ENCODE data around the gene CLEC4M.

CLEC4M gene

GRCh38 chr19:7771072-7771471 is 8.0 kb downstream of the CLEC4M start:
- H3K4me3 ChIP-seq = no peak overlapping the region
- no peaks in the 10 kb centered on the region for H3K36me3 ChIP-seq (replicated peaks)
- in situ Hi-C loops (cut with MboI; ENCODE audit: low sequenced_read_pairs) = no loop called here
- H3K4me1 ChIP-seq = no peaks in the 10 kb centered on the region
- DNase-seq (ENCODE audit: low spot score in 2 of 2) = no peak
- peaks cover 3% of the 10 kb centered on the region; the same call in 1 of the 2 replicates for H3K27me3 ChIP-seq (ENCODE audit: low read depth)
- H3K9me3 ChIP-seq = no peaks in the 10 kb centered on the region; the same call in 1 of the 2 replicates

GRCh38 chr19:7772752-7773291 is 9.8 kb downstream of the CLEC4M start:
- no peaks in the 10 kb centered on the region for H3K4me1 ChIP-seq
- H3K9me3 ChIP-seq = no peaks in the 10 kb centered on the region; the same call in 1 of the 2 replicates
- no peak for DNase-seq (ENCODE audit: low spot score in 2 of 2)
- H3K27me3 ChIP-seq (ENCODE audit: low read depth) = peaks cover 3% of the 10 kb centered on the region; the same call in 1 of the 2 replicates
- no peak overlapping the region for H3K4me3 ChIP-seq
- in situ Hi-C loops (cut with MboI; ENCODE audit: low sequenced_read_pairs) = no loop called here
- no peaks in the 10 kb centered on the region for H3K36me3 ChIP-seq (replicated peaks)

GRCh38 chr19:7773841-7774240 is 10.8 kb downstream of the CLEC4M start:
- no peak for DNase-seq (ENCODE audit: low spot score in 2 of 2)
- in situ Hi-C loops (cut with MboI; ENCODE audit: low sequenced_read_pairs) = no loop called here
- no peak overlapping the region for H3K4me3 ChIP-seq
- peaks cover 7% of the 10 kb centered on the region; the same call in 1 of the 2 replicates for H3K27me3 ChIP-seq (ENCODE audit: low read depth)
- H3K4me1 ChIP-seq = no peaks in the 10 kb centered on the region
- H3K9me3 ChIP-seq = no peaks in the 10 kb centered on the region; the same call in 1 of the 2 replicates
- H3K36me3 ChIP-seq (replicated peaks) = no peaks in the 10 kb centered on the region

- no peaks in the 10 kb centered on the region for H3K36me3 ChIP-seq (replicated peaks)
- no peak for DNase-seq (ENCODE audit: low spot score in 2 of 2)
- no peak overlapping the region for H3K4me3 ChIP-seq
- H3K27me3 ChIP-seq (ENCODE audit: low read depth) = peaks cover 21% of the 10 kb centered on the region
- H3K4me1 ChIP-seq = no peaks in the 10 kb centered on the region
- H3K9me3 ChIP-seq = no peaks in the 10 kb centered on the region; the same call in 1 of the 2 replicates
- in situ Hi-C loops (cut with MboI; ENCODE audit: low sequenced_read_pairs) = loop anchor here (5.0 kb wide), 1 partner anchor 68 kb away; no protein-coding TSS in a partner anchor
These were observed 12.7 kb downstream of the CLEC4M start for GRCh38 chr19:7775761-7776160.

GRCh38 chr19:7778081-7778480 is 15.0 kb downstream of the CLEC4M start:
- no peak overlapping the region for H3K4me3 ChIP-seq
- H3K36me3 ChIP-seq (replicated peaks) = no peaks in the 10 kb centered on the region
- no peaks in the 10 kb centered on the region for H3K9me3 ChIP-seq
- no peaks in the 10 kb centered on the region for H3K4me1 ChIP-seq
- no peak for DNase-seq (ENCODE audit: low spot score in 2 of 2)
- H3K27me3 ChIP-seq (ENCODE audit: low read depth) = peaks cover 38% of the 10 kb centered on the region
- in situ Hi-C loops (cut with MboI; ENCODE audit: low sequenced_read_pairs) = loop anchor here (5.0 kb wide), 1 partner anchor 71 kb away; no protein-coding TSS in a partner anchor

GRCh38 chr19:7779631-7780486 is 16.8 kb downstream of the CLEC4M start:
- in situ Hi-C loops (cut with MboI; ENCODE audit: low sequenced_read_pairs) = loop anchor here (5.0 kb wide), 1 partner anchor 73 kb away; no protein-coding TSS in a partner anchor
- H3K4me1 ChIP-seq = no peaks in the 10 kb centered on the region
- H3K4me3 ChIP-seq = no peak overlapping the region
- H3K9me3 ChIP-seq = peaks cover under 1% of the 10 kb centered on the region; the same call in 1 of the 2 replicates
- peaks cover 49% of the 10 kb centered on the region for H3K27me3 ChIP-seq (ENCODE audit: low read depth)
- no peaks in the 10 kb centered on the region for H3K36me3 ChIP-seq (replicated peaks)
- DNase-seq (ENCODE audit: low spot score in 2 of 2) = no peak

GRCh38 chr19:7781157-7781556 is 18.1 kb downstream of the CLEC4M start:
- no peak for DNase-seq (ENCODE audit: low spot score in 2 of 2)
- H3K9me3 ChIP-seq = peaks cover 2% of the 10 kb centered on the region; the same call in 1 of the 2 replicates

GRCh38 chr19:7783991-7784423 is 21.0 kb downstream of the CLEC4M start:
- Histone ChIP-seq H3K4me1 (no peaks in the 10 kb centered on the region), H3K4me3 (no peak overlapping the region), H3K27me3 (ENCODE audit: low read depth) (peaks cover 43% of the 10 kb centered on the region), H3K36me3 (replicated peaks) (no peaks in the 10 kb centered on the region), H3K9me3 (peaks cover 2% of the 10 kb centered on the region; the same call in 1 of the 2 replicates)
- in situ Hi-C loops (cut with MboI; ENCODE audit: low sequenced_read_pairs) = no loop called here
- DNase-seq (ENCODE audit: low spot score in 2 of 2) = no peak

More at GRCh38 chr19:7781157-7781556, 18.1 kb downstream of the CLEC4M start:
- no peaks in the 10 kb centered on the region for H3K36me3 ChIP-seq (replicated peaks)
- H3K4me3 ChIP-seq = no peak overlapping the region
- H3K27me3 ChIP-seq (ENCODE audit: low read depth) = peaks cover 49% of the 10 kb centered on the region
- no peaks in the 10 kb centered on the region for H3K4me1 ChIP-seq
- in situ Hi-C loops (cut with MboI; ENCODE audit: low sequenced_read_pairs) = no loop called here

- Histone ChIP-seq H3K36me3 (replicated peaks) (no peaks in the 10 kb centered on the region), H3K4me1 (no peaks in the 10 kb centered on the region), H3K4me3 (no peak overlapping the region), H3K9me3 (peaks cover 2% of the 10 kb centered on the region; the same call in 1 of the 2 replicates), H3K27me3 (ENCODE audit: low read depth) (peaks cover 41% of the 10 kb centered on the region)
- no peak for DNase-seq (ENCODE audit: low spot score in 2 of 2)
- in situ Hi-C loops (cut with MboI; ENCODE audit: low sequenced_read_pairs) = no loop called here
These were observed 21.8 kb downstream of the CLEC4M start for GRCh38 chr19:7784856-7785255.

- no peak for DNase-seq (ENCODE audit: low spot score in 2 of 2)
- in situ Hi-C loops (cut with MboI; ENCODE audit: low sequenced_read_pairs) = no loop called here
- Histone ChIP-seq H3K9me3 (peaks cover 2% of the 10 kb centered on the region; the same call in 1 of the 2 replicates), H3K4me3 (no peak overlapping the region), H3K4me1 (no peaks in the 10 kb centered on the region), H3K36me3 (replicated peaks) (no peaks in the 10 kb centered on the region), H3K27me3 (ENCODE audit: low read depth) (peaks cover 21% of the 10 kb centered on the region)
These were observed 24.1 kb downstream of the CLEC4M start for GRCh38 chr19:7787141-7787540.

GRCh38 chr19:7787602-7788177 is 24.6 kb downstream of the CLEC4M start:
- Histone ChIP-seq H3K27me3 (ENCODE audit: low read depth) (peaks cover 16% of the 10 kb centered on the region), H3K36me3 (replicated peaks) (no peaks in the 10 kb centered on the region), H3K4me3 (no peak overlapping the region), H3K4me1 (no peaks in the 10 kb centered on the region), H3K9me3 (peaks cover 2% of the 10 kb centered on the region; the same call in 1 of the 2 replicates)
- no peak for DNase-seq (ENCODE audit: low spot score in 2 of 2)
- in situ Hi-C loops (cut with MboI; ENCODE audit: low sequenced_read_pairs) = no loop called here

- Histone ChIP-seq H3K4me3 (no peak overlapping the region), H3K4me1 (no peaks in the 10 kb centered on the region), H3K27me3 (ENCODE audit: low read depth) (peaks cover 13% of the 10 kb centered on the region), H3K9me3 (peaks cover 2% of the 10 kb centered on the region; the same call in 1 of the 2 replicates), H3K36me3 (replicated peaks) (no peaks in the 10 kb centered on the region)
- in situ Hi-C loops (cut with MboI; ENCODE audit: low sequenced_read_pairs) = no loop called here
- no peak for DNase-seq (ENCODE audit: low spot score in 2 of 2)
These were observed 25.3 kb downstream of the CLEC4M start for GRCh38 chr19:7788178-7788932.

- in situ Hi-C loops (cut with MboI; ENCODE audit: low sequenced_read_pairs) = no loop called here
- Histone ChIP-seq H3K36me3 (replicated peaks) (no peaks in the 10 kb centered on the region), H3K4me3 (no peak overlapping the region), H3K9me3 (peaks cover 2% of the 10 kb centered on the region; the same call in 1 of the 2 replicates), H3K27me3 (ENCODE audit: low read depth) (peaks cover 9% of the 10 kb centered on the region), H3K4me1 (no peaks in the 10 kb centered on the region)
- no peak for DNase-seq (ENCODE audit: low spot score in 2 of 2)
These were observed 25.9 kb downstream of the CLEC4M start for GRCh38 chr19:7788933-7789323.
